ENCODE measurements around the gene PCDH9. TPM values are rescaled to one million over a fixed set of nuclear protein-coding genes. Genes with fewer than 3 reads are reported as not detected.

Gene PCDH9
- total RNA-seq, 4 donors from 2014 or later: 0.37 to 2.4 (median 1.5) TPM

GRCh38 chr13:67200605-67201004 lies 29.5 kb downstream of the PCDH9 start:
- no peak overlapping the region for H3K27ac ChIP-seq
- intact Hi-C loops (cut with DNase I; ENCODE audit: low total_unique reads) (no loop called here), in situ Hi-C loops (cut with MboI; ENCODE audit: low pct_ligation_motif_present in 1 of 4, low pct_unique_long_range_greater_than_20kb in 1 of 4, low sequenced_read_pairs in 3 of 4) (no loop called here)
- TF ChIP-seq EP300 (IDR thresholded peaks at IDR 0.05; ENCODE audit: low read depth) (no peak), CTCF (IDR thresholded peaks at IDR 0.05) (no peak), POLR2AphosphoS5 (IDR thresholded peaks at IDR 0.05) (no peak), POLR2A (IDR thresholded peaks at IDR 0.05) (no peak)
- H3K4me3 ChIP-seq: no peak overlapping the region
- H3K36me3 ChIP-seq: no peaks in the 10 kb centered on the region
- WGBS, 2 donors (ENCODE audit: low coverage in 1 of 2): 50 to 51% methylated on average over 4 of the region's 4 CpGs
- DNase-seq: no peak
- no peaks in the 10 kb centered on the region for H3K27me3 ChIP-seq
- H3K9me3 ChIP-seq: no peaks in the 10 kb centered on the region
- no peaks in the 10 kb centered on the region for H3K4me1 ChIP-seq

DNA sequence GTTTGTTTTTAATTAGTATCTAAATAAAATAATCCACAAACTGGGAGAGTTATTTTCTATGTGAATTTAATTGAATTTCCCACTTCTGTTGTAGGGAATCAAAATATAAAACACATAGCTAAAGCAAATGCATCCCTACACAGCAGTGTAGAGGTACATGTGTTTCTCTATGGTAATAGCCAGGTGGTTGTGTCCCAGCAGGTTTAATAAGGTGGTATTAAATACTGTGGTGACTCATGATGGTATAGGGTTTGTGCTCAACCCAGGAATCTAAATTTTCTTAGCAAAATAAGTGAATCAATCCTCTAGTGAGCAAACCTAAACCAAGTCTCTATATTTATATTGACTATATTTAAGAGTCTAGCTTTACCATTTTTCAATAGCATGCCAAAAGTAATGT lies 30.0 kb downstream of the PCDH9 start:
- H3K9me3 ChIP-seq: no peaks in the 10 kb centered on the region
- no peak for DNase-seq
- in situ Hi-C loops (cut with MboI; ENCODE audit: low pct_ligation_motif_present in 1 of 4, low pct_unique_long_range_greater_than_20kb in 1 of 4, low sequenced_read_pairs in 3 of 4): no loop called here
- no peaks in the 10 kb centered on the region for H3K27me3 ChIP-seq
- H3K27ac ChIP-seq: no peak overlapping the region
- TF ChIP-seq POLR2A (IDR thresholded peaks at IDR 0.05) (no peak), EP300 (IDR thresholded peaks at IDR 0.05; ENCODE audit: low read depth) (no peak), POLR2AphosphoS5 (IDR thresholded peaks at IDR 0.05) (no peak), CTCF (IDR thresholded peaks at IDR 0.05) (no peak)
- no peaks in the 10 kb centered on the region for H3K4me1 ChIP-seq
- H3K36me3 ChIP-seq: no peaks in the 10 kb centered on the region
- intact Hi-C loops (cut with DNase I; ENCODE audit: low total_unique reads): no loop called here
- no peak overlapping the region for H3K4me3 ChIP-seq

DNA sequence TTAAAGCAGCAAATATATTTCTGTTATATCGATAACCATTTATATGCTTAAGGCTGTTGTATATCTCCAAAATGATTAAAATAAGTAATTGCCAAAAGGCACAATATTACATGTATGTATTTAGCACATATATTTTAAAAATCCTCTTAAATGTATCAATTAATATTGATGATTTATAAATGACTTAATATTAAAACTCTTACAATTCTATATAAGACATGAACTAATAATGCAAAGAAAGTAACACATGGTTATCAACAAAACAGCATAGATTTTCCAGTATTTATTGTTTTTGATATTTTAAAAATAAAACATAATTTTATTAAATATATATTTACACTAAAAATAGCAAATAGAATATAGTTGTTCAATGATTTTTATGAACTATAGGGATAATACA lies 32.4 kb downstream of the PCDH9 start:
- no peak for DNase-seq
- intact Hi-C loops (cut with DNase I; ENCODE audit: low total_unique reads): no loop called here

DNA sequence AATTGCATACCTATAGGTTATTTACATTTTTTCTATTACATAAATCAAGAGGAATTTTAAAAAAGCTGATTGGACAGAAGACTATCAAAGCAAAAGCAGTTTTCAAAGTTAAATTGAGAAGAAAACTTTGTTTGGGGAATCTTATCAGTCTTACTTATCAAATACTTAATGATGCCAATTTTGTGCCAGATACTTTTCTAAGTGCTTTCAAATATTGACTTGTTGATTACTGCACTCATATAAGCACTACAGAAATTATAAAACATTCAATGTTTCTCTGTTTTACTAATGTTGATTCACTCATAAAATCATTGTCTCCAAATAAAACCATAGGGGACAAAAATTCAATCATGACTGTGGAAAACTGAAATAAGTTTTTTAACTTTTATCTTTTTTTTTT lies 36.2 kb downstream of the PCDH9 start:
- Histone ChIP-seq H3K27ac (no peak overlapping the region), H3K4me3 (no peak overlapping the region), H3K36me3 (no peaks in the 10 kb centered on the region), H3K27me3 (no peaks in the 10 kb centered on the region), H3K9me3 (no peaks in the 10 kb centered on the region), H3K4me1 (no peaks in the 10 kb centered on the region)
- DNase-seq: no peak
- in situ Hi-C loops (cut with MboI; ENCODE audit: low pct_ligation_motif_present in 1 of 4, low pct_unique_long_range_greater_than_20kb in 1 of 4, low sequenced_read_pairs in 3 of 4) (no loop called here), intact Hi-C loops (cut with DNase I; ENCODE audit: low total_unique reads) (no loop called here)
- TF ChIP-seq POLR2AphosphoS5 (IDR thresholded peaks at IDR 0.05): no peak
- TF ChIP-seq CTCF (IDR thresholded peaks at IDR 0.05): no peak
- TF ChIP-seq EP300 (IDR thresholded peaks at IDR 0.05; ENCODE audit: low read depth): no peak

More for the DNA sequence above, 32.4 kb downstream of the PCDH9 start:
- Histone ChIP-seq H3K27me3 (no peaks in the 10 kb centered on the region), H3K4me3 (no peak overlapping the region), H3K9me3 (no peaks in the 10 kb centered on the region), H3K36me3 (no peaks in the 10 kb centered on the region), H3K4me1 (no peaks in the 10 kb centered on the region), H3K27ac (no peak overlapping the region)
- WGBS, 2 donors (ENCODE audit: low coverage in 1 of 2): 96 to 100% methylated on average over 1 of the region's 1 CpG
- TF ChIP-seq EP300 (IDR thresholded peaks at IDR 0.05; ENCODE audit: low read depth) (no peak), CTCF (IDR thresholded peaks at IDR 0.05) (no peak), POLR2AphosphoS5 (IDR thresholded peaks at IDR 0.05) (no peak), POLR2A (IDR thresholded peaks at IDR 0.05) (no peak)
- in situ Hi-C loops (cut with MboI; ENCODE audit: low pct_ligation_motif_present in 1 of 4, low pct_unique_long_range_greater_than_20kb in 1 of 4, low sequenced_read_pairs in 3 of 4): no loop called here
